IMR-90 (cell line): Measurements from ENCODE around the gene SLC52A3. TPM values are rescaled to one million over a fixed set of nuclear protein-coding genes. Genes with fewer than 3 reads are reported as not detected.

ENCODE experiments used
- ATAC-seq: fragments of 200-7000 bp; cut with Tn5 transposase; 2 replicates; pipeline ENCODE4 v1.9.1; 2020; ENCODE audit warnings: low read depth, mild to moderate bottlenecking, moderate library complexity
- BruUV-seq: library from RNA; stranded (reverse); fragments of 400-500 nt; replicated peaks from 2 replicates; lab custom pipeline; 2021; lab: Mats Ljungman, UMichigan
- CTCF ChIA-PET: fragments of 300-600 bp; formaldehyde crosslinking; extraction: SDS; loops from one replicate; lab custom pipeline; 2021; ENCODE audit warnings: antibody characterized with exemption; lab: Yijun Ruan, JAX
- POLR2A ChIA-PET: fragments of 300-600 bp; sonication (Branson Sonifier 250); formaldehyde crosslinking; loops from one replicate; lab custom pipeline; 2022; ENCODE audit warnings: antibody characterized with exemption; ENCODE audit not compliant: unreplicated experiment; lab: Charles Lee
- DNase-seq: peaks from one replicate; pipeline ENCODE4 v3.0.0; 2013
- H2AFZ ChIP-seq: replicated peaks from 2 replicates; pipeline ENCODE3; 2013; ENCODE audit warnings: low read length, mild to moderate bottlenecking; ENCODE audit not compliant: poor library complexity
- H2AK5ac ChIP-seq: 2 replicates; pipeline ENCODE4 v1.6.1; 2013; ENCODE audit warnings: low read depth, low read length, inconsistent platforms
- H2AK9ac ChIP-seq: replicated peaks from 2 replicates; pipeline ENCODE3; 2013; ENCODE audit warnings: mild to moderate bottlenecking, low read depth, low read length, moderate library complexity; ENCODE audit not compliant: poor library complexity
- H2BK120ac ChIP-seq: 2 replicates; pipeline ENCODE4 v1.6.1; 2013; ENCODE audit warnings: low read depth, low read length, inconsistent platforms
- H2BK15ac ChIP-seq: 3 replicates; pipeline ENCODE4 v1.6.1; 2013; ENCODE audit warnings: low read depth, low read length, inconsistent platforms
- H2BK20ac ChIP-seq: 2 replicates; pipeline ENCODE4 v1.6.1; 2013; ENCODE audit warnings: low read depth, mild to moderate bottlenecking, inconsistent platforms, low read length, moderate library complexity
- H2BK5ac ChIP-seq: 2 replicates; pipeline ENCODE4 v1.6.1; 2013; ENCODE audit warnings: mild to moderate bottlenecking, low read depth, low read length, inconsistent platforms; ENCODE audit not compliant: poor library complexity, severe bottlenecking
- H3K14ac ChIP-seq: replicated peaks from 2 replicates; pipeline ENCODE4 v1.6.1; 2013; ENCODE audit warnings: low read depth, low read length, inconsistent platforms
- H3K18ac ChIP-seq: 2 replicates; pipeline ENCODE4 v1.6.1; 2013; ENCODE audit warnings: low read depth, low read length, control low read depth
- H3K23ac ChIP-seq: 2 replicates; pipeline ENCODE4 v1.6.1; 2013; ENCODE audit warnings: low read depth, low read length, inconsistent platforms
- H3K27ac ChIP-seq: 2 replicates; pipeline ENCODE4 v1.5.1; 2013; ENCODE audit warnings: mild to moderate bottlenecking, control low read depth, low read length; ENCODE audit not compliant: insufficient read depth
- H3K27me3 ChIP-seq: 2 replicates; pipeline ENCODE4 v1.6.1; 2013; ENCODE audit warnings: low read length; ENCODE audit not compliant: control insufficient read depth, insufficient read depth
- H3K36me3 ChIP-seq: 2 replicates; pipeline ENCODE4 v1.6.1; 2013; ENCODE audit warnings: low read length, mixed read lengths; ENCODE audit not compliant: control insufficient read depth, insufficient read depth
- H3K4ac ChIP-seq: 2 replicates; pipeline ENCODE4 v1.6.1; 2013; ENCODE audit warnings: low read depth, low read length, inconsistent platforms
- H3K4me1 ChIP-seq: 2 replicates; pipeline ENCODE4 v1.6.1; 2013; ENCODE audit warnings: low read length, mixed read lengths; ENCODE audit not compliant: control insufficient read depth, insufficient read depth
- H3K4me2 ChIP-seq: 2 replicates; pipeline ENCODE4 v1.6.1; 2013; ENCODE audit warnings: low read depth, mild to moderate bottlenecking, control low read depth, low read length, moderate library complexity
- H3K4me3 ChIP-seq: 2 replicates; pipeline ENCODE4 v1.5.1; 2013; ENCODE audit warnings: low read depth, mild to moderate bottlenecking, control low read depth, low read length, moderate library complexity; ENCODE audit not compliant: insufficient read depth
- H3K56ac ChIP-seq: 2 replicates; pipeline ENCODE4 v1.6.1; 2013; ENCODE audit warnings: low read length, inconsistent platforms; ENCODE audit not compliant: insufficient read depth; ENCODE audit errors: extremely low read depth
- H3K79me1 ChIP-seq, 2 experiments: 2 replicates each; pipeline ENCODE4 v1.6.1; 2013; ENCODE audit warnings: low read length in 2 of 2, inconsistent platforms in 1 of 2, low read depth in 1 of 2
- H3K9ac ChIP-seq: 2 replicates; pipeline ENCODE4 v1.6.1; 2013; ENCODE audit warnings: low read depth, low read length, control low read depth
- H3K9me1 ChIP-seq: 2 replicates; pipeline ENCODE4 v1.6.1; 2013; ENCODE audit warnings: low read length, inconsistent platforms; ENCODE audit not compliant: insufficient read depth
- H3K9me3 ChIP-seq: 2 replicates; pipeline ENCODE4 v1.6.1; 2013; ENCODE audit warnings: low read length; ENCODE audit not compliant: control insufficient read depth, insufficient read depth
- H4K20me1 ChIP-seq: 2 replicates; pipeline ENCODE4 v1.6.1; 2013; ENCODE audit warnings: low read length, inconsistent platforms; ENCODE audit not compliant: insufficient read depth
- H4K5ac ChIP-seq: 2 replicates; pipeline ENCODE4 v1.6.1; 2013; ENCODE audit warnings: mild to moderate bottlenecking, low read depth, low read length, control low read depth
- H4K8ac ChIP-seq, 2 experiments: 2 replicates each; pipeline ENCODE4 v1.6.1; 2013; ENCODE audit warnings: low read depth in 2 of 2, low read length in 2 of 2, control low read depth in 1 of 2, inconsistent platforms in 1 of 2
- H4K91ac ChIP-seq: 2 replicates; pipeline ENCODE4 v1.6.1; 2013; ENCODE audit warnings: low read depth, low read length, inconsistent platforms; ENCODE audit not compliant: insufficient read depth
- BHLHE40 ChIP-seq: fragments of 150-350 bp; IDR thresholded peaks from 2 replicates; pipeline ENCODE4 v1.6.1; 2016; ENCODE audit warnings: mild to moderate bottlenecking, low read depth, low read length
- CEBPB ChIP-seq: IDR thresholded peaks from 2 replicates; pipeline ENCODE4 v1.6.1; 2012; ENCODE audit warnings: low read depth, low read length, improper control_type of control experiment
- CHD1 ChIP-seq: IDR thresholded peaks from 2 replicates; pipeline ENCODE4 v1.6.1; 2012; ENCODE audit warnings: low read depth, low read length, improper control_type of control experiment
- CTCF ChIP-seq: conservative IDR thresholded peaks from 2 replicates; pipeline ENCODE4 v1.5.1; 2012; ENCODE audit warnings: mild to moderate bottlenecking, low read depth, low read length, improper control_type of control experiment
- FOS ChIP-seq: fragments of 150-350 bp; IDR thresholded peaks from 2 replicates; pipeline ENCODE4 v1.6.1; 2016; ENCODE audit warnings: low read depth, low read length
- MAFK ChIP-seq: IDR thresholded peaks from 2 replicates; pipeline ENCODE4 v1.6.1; 2012; ENCODE audit warnings: low read depth, low read length, improper control_type of control experiment
- MXI1 ChIP-seq: IDR thresholded peaks from 2 replicates; pipeline ENCODE4 v1.6.1; 2012; ENCODE audit warnings: low read depth, mild to moderate bottlenecking, low read length, moderate library complexity, borderline replicate concordance
- NFE2L2 ChIP-seq: fragments of 150-350 bp; IDR thresholded peaks from 2 replicates; pipeline ENCODE4 v1.6.1; 2016; ENCODE audit warnings: low read depth, mild to moderate bottlenecking, low read length
- POLR2A ChIP-seq: IDR thresholded peaks from 2 replicates; pipeline ENCODE4 v1.6.1; 2012; ENCODE audit warnings: mild to moderate bottlenecking, low read depth, low read length
- RCOR1 ChIP-seq: IDR thresholded peaks from 2 replicates; pipeline ENCODE4 v1.6.1; 2012; ENCODE audit warnings: mild to moderate bottlenecking, low read length, improper control_type of control experiment; ENCODE audit not compliant: insufficient replicate concordance
- RFX5 ChIP-seq: IDR thresholded peaks from 2 replicates; pipeline ENCODE4 v1.8.0; 2012; ENCODE audit warnings: low read depth, mild to moderate bottlenecking, low read length, moderate library complexity
- WGBS, 2 experiments: methylation state at CpG; one replicate each; pipeline versions ENCODE4 v1.1.5 to v1.1.7; 2013; ENCODE audit warnings: missing lambda C conversion rate in 2 of 2; ENCODE audit not compliant: insufficient read length in 1 of 2; ENCODE audit errors: extremely low coverage in 2 of 2; 5-methylcytosine and 5-hydroxymethylcytosine counted together
- dilution Hi-C: fragments of 300-500 bp; cut with HindIII; formaldehyde crosslinking; loops from one replicate; pipeline ENCODE4 v1.14.3; 2018; ENCODE audit warnings: low sequenced_read_pairs; ENCODE audit not compliant: unreplicated experiment
- in situ Hi-C: fragments of 300-500 bp; cut with MboI; formaldehyde crosslinking; loops from 3 replicates; pipeline ENCODE4 v1.14.3; 2019; ENCODE audit warnings: low sequenced_read_pairs, inconsistent platforms, mixed read lengths
- intact Hi-C: fragments of 100-400 bp; cut with micrococcal nuclease; formaldehyde crosslinking; loops from 2 replicates; pipeline ENCODE4 v1.10.0; 2022
- polyA plus RNA-seq, 3 experiments: library from polyadenylated mRNA; depleted of rRNA; stranded (reverse); fragments of >200 nt; gene quantifications; 2 replicates each; pipeline ENCODE4 v1.2.3, GENCODE V29; 2012; ENCODE audit warnings: low replicate concordance in 1 of 3
- total RNA-seq: library from RNA; depleted of rRNA; stranded (reverse); fragments of >200 nt; gene quantifications from 2 replicates; pipeline ENCODE4 v1.2.3, GENCODE V29; 2012
- TF ChIP-seq, protein P1 (sequence below): fragments of 150-350 bp; IDR thresholded peaks from 2 replicates; pipeline ENCODE4 v1.6.1; 2017; ENCODE audit warnings: mild to moderate bottlenecking, antibody characterized with exemption, low read length, low read depth
- TF ChIP-seq, protein P2 (sequence below): fragments of 150-350 bp; IDR thresholded peaks from 2 replicates; pipeline ENCODE4 v1.6.1; 2016; ENCODE audit warnings: low read depth, mild to moderate bottlenecking, low read length, moderate library complexity, borderline replicate concordance

SLC52A3 gene
- total and polyA plus RNA-seq, 2 of the 4 experiments (the other 2 are of a cell fraction): not detected

- no peak overlapping the region for H3K18ac ChIP-seq
- no peak overlapping the region for H2AK9ac ChIP-seq
- intact Hi-C loops (no loop called here), dilution Hi-C loops (no loop called here), in situ Hi-C loops (no loop called here)
- H3K4me1 ChIP-seq: no peaks in the 10 kb centered on the region
- no peak overlapping the region for H2AFZ ChIP-seq
- ATAC-seq (no peak), DNase-seq (no peak)
- no peak overlapping the region for H3K27ac ChIP-seq
- peaks cover 6% of the 10 kb centered on the region; the same call in 1 of the 2 replicates for H3K27me3 ChIP-seq
- H3K4ac ChIP-seq: no peak overlapping the region
- no peak overlapping the region for H4K5ac ChIP-seq
- H3K4me2 ChIP-seq: no peak overlapping the region
- H3K9ac ChIP-seq: no peak overlapping the region
- no TSS peak for BruUV-seq
- no peak overlapping the region for H3K4me3 ChIP-seq
- no peaks in the 10 kb centered on the region for H3K9me1 ChIP-seq
- no CpG with 5 or more reads among the region's 2 CpGs for WGBS, 2 experiments
- no peak overlapping the region for H2BK20ac ChIP-seq
- H4K91ac ChIP-seq: no peak overlapping the region
- CTCF ChIA-PET: no interaction called here
- H3K56ac ChIP-seq: no peak overlapping the region
- H3K79me1 ChIP-seq: no peaks in the 10 kb centered on the region
- H4K20me1 ChIP-seq: no peaks in the 10 kb centered on the region
- no peaks in the 10 kb centered on the region for H3K36me3 ChIP-seq
- no peak overlapping the region for H2BK5ac ChIP-seq
- H2BK15ac ChIP-seq: no peak overlapping the region
- H4K8ac ChIP-seq: no peak overlapping the region
- no peak overlapping the region for H2BK120ac ChIP-seq
- POLR2A ChIA-PET: no interaction called here
- H2AK5ac ChIP-seq: no peak overlapping the region
- 0 out of 2 replicates have a peak, but pooled peaks cover 3% of the 10 kb centered on the region for H3K9me3 ChIP-seq
- no peak overlapping the region for H3K14ac ChIP-seq
- H3K23ac ChIP-seq: no peak overlapping the region
- TF ChIP-seq, protein P1, sequence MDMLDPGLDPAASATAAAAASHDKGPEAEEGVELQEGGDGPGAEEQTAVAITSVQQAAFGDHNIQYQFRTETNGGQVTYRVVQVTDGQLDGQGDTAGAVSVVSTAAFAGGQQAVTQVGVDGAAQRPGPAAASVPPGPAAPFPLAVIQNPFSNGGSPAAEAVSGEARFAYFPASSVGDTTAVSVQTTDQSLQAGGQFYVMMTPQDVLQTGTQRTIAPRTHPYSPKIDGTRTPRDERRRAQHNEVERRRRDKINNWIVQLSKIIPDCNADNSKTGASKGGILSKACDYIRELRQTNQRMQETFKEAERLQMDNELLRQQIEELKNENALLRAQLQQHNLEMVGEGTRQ: no peak
- TF ChIP-seq POLR2A (no peak), CTCF (no peak), NFE2L2 (no peak), MXI1 (no peak), BHLHE40 (no peak), RFX5 (no peak), CEBPB (no peak), FOS (no peak), RCOR1 (no peak), CHD1 (no peak), MAFK (no peak)
- TF ChIP-seq, protein P2, sequence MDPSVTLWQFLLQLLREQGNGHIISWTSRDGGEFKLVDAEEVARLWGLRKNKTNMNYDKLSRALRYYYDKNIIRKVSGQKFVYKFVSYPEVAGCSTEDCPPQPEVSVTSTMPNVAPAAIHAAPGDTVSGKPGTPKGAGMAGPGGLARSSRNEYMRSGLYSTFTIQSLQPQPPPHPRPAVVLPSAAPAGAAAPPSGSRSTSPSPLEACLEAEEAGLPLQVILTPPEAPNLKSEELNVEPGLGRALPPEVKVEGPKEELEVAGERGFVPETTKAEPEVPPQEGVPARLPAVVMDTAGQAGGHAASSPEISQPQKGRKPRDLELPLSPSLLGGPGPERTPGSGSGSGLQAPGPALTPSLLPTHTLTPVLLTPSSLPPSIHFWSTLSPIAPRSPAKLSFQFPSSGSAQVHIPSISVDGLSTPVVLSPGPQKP: no peak
Observed at GRCh38 chr20:770691-771090, 2.4 kb upstream of the SLC52A3 start.
